DND-41 (cell line): ENCODE results near the gene FHAD1.
A peak's percentile ranks its signal among the peaks of the same experiment; 100 is the strongest.

Experiments
- ATAC-seq: fragments of 200-7000 bp; cut with Tn5 transposase; 3 replicates; pipeline ENCODE4 v1.9.1; 2021; ENCODE audit warnings: low read depth; ENCODE audit not compliant: insufficient read depth
- DNase-seq: peaks from one replicate; pipeline ENCODE4 v3.0.0-alpha.2; 2020
- H2AFZ ChIP-seq: 2 replicates; pipeline ENCODE4 v1.6.0; 2012; ENCODE audit warnings: low read depth, low read length
- H3K27ac ChIP-seq: 2 replicates; pipeline ENCODE4 v1.5.1; 2012; ENCODE audit warnings: low read length, inconsistent platforms
- H3K27me3 ChIP-seq: fragments of 200-600 bp; sonication (generic); 2 replicates; pipeline ENCODE4 v1.6.0; 2012; ENCODE audit warnings: low read length, mild to moderate bottlenecking, inconsistent platforms; ENCODE audit not compliant: insufficient read depth, poor library complexity
- H3K36me3 ChIP-seq: 2 replicates; pipeline ENCODE4 v1.5.1; 2012; ENCODE audit warnings: low read length, inconsistent platforms; ENCODE audit not compliant: insufficient read depth
- H3K4me1 ChIP-seq: 2 replicates; pipeline ENCODE4 v1.5.1; 2012; ENCODE audit warnings: mild to moderate bottlenecking, low read length; ENCODE audit not compliant: insufficient read depth
- H3K4me2 ChIP-seq: 2 replicates; pipeline ENCODE4 v1.6.0; 2012; ENCODE audit warnings: mild to moderate bottlenecking, moderate library complexity, low read length, inconsistent platforms; ENCODE audit not compliant: insufficient read depth
- H3K4me3 ChIP-seq, 2 experiments: fragments of 200-600 bp in 1 of 2; shearing (Covaris generic) in 1 of 2; 2 replicates each; pipeline ENCODE4 v1.5.1; 2012 to 2016; ENCODE audit warnings: inconsistent platforms in 2 of 2, low read length in 2 of 2, mild to moderate bottlenecking in 2 of 2, low read depth in 1 of 2, moderate library complexity in 1 of 2
- H3K79me2 ChIP-seq: 2 replicates; pipeline ENCODE4 v1.6.0; 2012; ENCODE audit warnings: low read length, inconsistent platforms; ENCODE audit not compliant: insufficient read depth
- H3K9ac ChIP-seq: 2 replicates; pipeline ENCODE4 v1.6.0; 2012; ENCODE audit warnings: low read depth, mild to moderate bottlenecking, inconsistent platforms, low read length, moderate library complexity
- H3K9me3 ChIP-seq: 2 replicates; pipeline ENCODE4 v1.5.1; 2012; ENCODE audit warnings: low read length, moderate library complexity, mild to moderate bottlenecking, inconsistent platforms; ENCODE audit not compliant: insufficient read depth, severe bottlenecking
- H4K20me1 ChIP-seq: 2 replicates; pipeline ENCODE4 v1.6.0; 2012; ENCODE audit warnings: low read length; ENCODE audit not compliant: insufficient read depth
- CTCF ChIP-seq: IDR thresholded peaks from 2 replicates; pipeline ENCODE4 v1.5.1; 2012; ENCODE audit warnings: borderline replicate concordance, low read length, moderate library complexity, mild to moderate bottlenecking; ENCODE audit not compliant: poor library complexity, severe bottlenecking; ENCODE audit errors: extremely low read depth
- EZH2 ChIP-seq: IDR thresholded peaks from 3 replicates; pipeline ENCODE4 v1.6.1; 2012; ENCODE audit warnings: borderline replicate concordance, low read depth, mild to moderate bottlenecking, moderate library complexity, low read length, inconsistent platforms; ENCODE audit not compliant: severe bottlenecking

Gene FHAD1

GRCh38 chr1:15409388-15410222 lies 162.6 kb downstream of the FHAD1 start, which contains the start of gene EFHD2:
TSS of gene EFHD2 (plus strand) at chr1:15409888. CDS start at chr1:15409972, 84 bp downstream.
- H3K9me3 ChIP-seq, result no peaks in the 10 kb centered on the region
- DNase-seq, result peak; percentile 87
- peaks cover 6% of the 10 kb centered on the region; the same call in 1 of the 2 replicates for H3K36me3 ChIP-seq
- H3K79me2 ChIP-seq, result peaks cover 16% of the 10 kb centered on the region
- H3K4me1 ChIP-seq, result peaks cover 21% of the 10 kb centered on the region
- TF ChIP-seq CTCF (no peak), EZH2 (no peak)
- H3K9ac ChIP-seq, result peak within 1 kb of the TSS; percentile 86
- ATAC-seq, result peak; percentile 95
- peaks cover 47% of the 10 kb centered on the region for H4K20me1 ChIP-seq
- peak within 1 kb of the TSS; percentile 85 for H3K4me2 ChIP-seq
- H3K4me3 ChIP-seq, result peak within 1 kb of the TSS; percentile 61 to 80
- H3K27ac ChIP-seq, result peak within 1 kb of the TSS; percentile 61
- H3K27me3 ChIP-seq, result peaks cover 27% of the 10 kb centered on the region
- H2AFZ ChIP-seq, result peak within 1 kb of the TSS; percentile 86

DNA sequence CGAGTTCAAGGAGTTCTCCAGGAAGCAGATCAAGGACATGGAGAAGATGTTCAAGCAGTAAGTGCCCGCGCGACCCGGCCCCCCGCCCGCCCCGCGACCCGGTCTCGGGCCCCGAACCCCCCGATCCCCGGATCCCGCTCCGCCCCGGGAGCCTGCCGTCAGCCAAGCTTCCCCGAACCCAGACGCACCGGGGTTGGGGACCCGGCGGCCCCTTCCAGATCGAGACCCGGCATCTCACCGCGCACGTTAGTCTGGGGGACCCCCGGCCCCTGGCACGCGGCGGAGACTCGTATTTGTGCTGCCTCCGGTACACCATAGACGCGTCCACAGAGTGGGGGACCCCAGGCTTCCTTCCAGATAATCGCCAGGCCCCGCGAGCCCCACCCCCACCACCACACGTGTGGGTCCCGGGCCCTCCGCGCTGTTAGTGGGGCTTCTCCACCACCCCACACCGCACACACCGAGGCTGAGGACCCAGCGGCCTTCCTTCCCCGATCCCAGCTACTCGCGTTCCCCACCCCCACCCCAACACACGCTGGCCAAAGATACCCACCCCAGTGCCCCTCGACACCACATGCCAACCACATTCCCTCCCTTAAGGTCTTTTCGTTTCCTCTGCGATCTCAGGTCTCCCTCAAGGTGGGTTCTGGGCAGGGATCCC lies 163.3 kb downstream of the FHAD1 start:
- Histone ChIP-seq H3K27ac (peak overlapping the region; percentile 61), H3K4me3 (peak overlapping the region; percentile 61 to 80), H3K36me3 (peaks cover 9% of the 10 kb centered on the region; the same call in 1 of the 2 replicates), H3K9ac (peak overlapping the region; percentile 86), H3K9me3 (no peaks in the 10 kb centered on the region), H2AFZ (peak overlapping the region; percentile 86), H3K4me2 (peak overlapping the region; percentile 85), H4K20me1 (peaks cover 54% of the 10 kb centered on the region), H3K79me2 (peaks cover 16% of the 10 kb centered on the region), H3K4me1 (peaks cover 25% of the 10 kb centered on the region), H3K27me3 (peaks cover 20% of the 10 kb centered on the region)
- no peak for TF ChIP-seq CTCF
- TF ChIP-seq EZH2, result no peak
- peak; percentile 20 for ATAC-seq
- DNase-seq, result peak; percentile 28

- peak overlapping the region; percentile 30; the same call in 1 of the 2 replicates for H3K27ac ChIP-seq
- H3K36me3 ChIP-seq, result peaks cover 9% of the 10 kb centered on the region; the same call in 1 of the 2 replicates
- DNase-seq, result no peak
- peak overlapping the region; percentile 61 to 80 for H3K4me3 ChIP-seq
- H3K9me3 ChIP-seq, result no peaks in the 10 kb centered on the region
- peak overlapping the region; percentile 85 for H3K4me2 ChIP-seq
- no peak for ATAC-seq
- no peak overlapping the region for H2AFZ ChIP-seq
- TF ChIP-seq EZH2, result no peak
- no peak for TF ChIP-seq CTCF
- peaks cover 59% of the 10 kb centered on the region for H4K20me1 ChIP-seq
- peak overlapping the region; percentile 86 for H3K9ac ChIP-seq
- peaks cover 16% of the 10 kb centered on the region for H3K79me2 ChIP-seq
- peaks cover 30% of the 10 kb centered on the region for H3K4me1 ChIP-seq
- peaks cover 20% of the 10 kb centered on the region for H3K27me3 ChIP-seq
Measured at GRCh38 chr1:15410884-15411245, 163.8 kb downstream of the FHAD1 start.
